CD8-positive, alpha-beta memory T cell (primary cell): ENCODE measurements around the gene SPATA18. TPM values are rescaled to one million over a fixed set of nuclear protein-coding genes. Genes with fewer than 3 reads are reported as not detected.

Experiments
- CTCF ChIA-PET: fragments of 350-600 bp; sonication (Branson Sonifier 250); formaldehyde crosslinking; loops from one replicate; lab custom pipeline; 2021; ENCODE audit warnings: antibody characterized with exemption; lab: Charles Lee
- POLR2A ChIA-PET: fragments of 350-600 bp; sonication (Branson Sonifier 250); formaldehyde crosslinking; loops from one replicate; lab custom pipeline; 2021; ENCODE audit warnings: antibody characterized with exemption; lab: Charles Lee
- DNase-seq, 5 donors: peaks; one replicate each; pipeline versions ENCODE4 v3.0.0 to v3.0.0-alpha.2; 2020 to 2022; ENCODE audit warnings: mixed read lengths in 1 of 5
- H3K27ac ChIP-seq: one replicate; pipeline ENCODE4 v1.7.0; 2013; ENCODE audit warnings: low read depth, mild to moderate bottlenecking, low read length, moderate library complexity
- H3K27me3 ChIP-seq: 2 replicates; pipeline ENCODE4 v1.7.0; 2013; ENCODE audit warnings: low read length, mild to moderate bottlenecking; ENCODE audit not compliant: insufficient read depth, poor library complexity, severe bottlenecking
- H3K36me3 ChIP-seq: 2 replicates; pipeline ENCODE4 v1.7.0; 2013; ENCODE audit warnings: mild to moderate bottlenecking, low read length, moderate library complexity; ENCODE audit not compliant: insufficient read depth
- H3K4me1 ChIP-seq: 2 replicates; pipeline ENCODE4 v1.7.0; 2013; ENCODE audit warnings: mild to moderate bottlenecking, low read length, moderate library complexity; ENCODE audit not compliant: insufficient read depth
- H3K4me3 ChIP-seq: 2 replicates; pipeline ENCODE4 v1.7.0; 2013; ENCODE audit warnings: mild to moderate bottlenecking, low read length
- H3K9me3 ChIP-seq: 2 replicates; pipeline ENCODE4 v1.7.0; 2013; ENCODE audit warnings: mild to moderate bottlenecking, low read length
- H3K27ac Mint-ChIP-seq, 8 donors: one replicate each; pipeline ENCODE4 v1.8.0; 2020 to 2021; ENCODE audit warnings: mixed read lengths in 8 of 8, mild to moderate bottlenecking in 6 of 8, inconsistent platforms in 3 of 8, moderate library complexity in 3 of 8
- H3K27me3 Mint-ChIP-seq, 2 donors: one replicate each; pipeline ENCODE4 v1.8.0; 2020 to 2021; ENCODE audit warnings: mixed read lengths in 2 of 2, mild to moderate bottlenecking in 1 of 2, moderate library complexity in 1 of 2
- H3K36me3 Mint-ChIP-seq, 3 donors: one replicate each; pipeline ENCODE4 v1.8.0; 2020 to 2021; ENCODE audit warnings: mixed read lengths in 3 of 3, inconsistent platforms in 1 of 3, mild to moderate bottlenecking in 1 of 3
- H3K4me1 Mint-ChIP-seq, 3 donors: one replicate each; pipeline ENCODE4 v1.8.0; 2020 to 2021; ENCODE audit warnings: mixed read lengths in 3 of 3, inconsistent platforms in 1 of 3, mild to moderate bottlenecking in 1 of 3
- H3K4me3 Mint-ChIP-seq, 7 donors: one replicate each; pipeline ENCODE4 v1.8.0; 2020 to 2021; ENCODE audit warnings: mixed read lengths in 7 of 7, mild to moderate bottlenecking in 6 of 7, moderate library complexity in 4 of 7, inconsistent platforms in 2 of 7
- H3K9me3 Mint-ChIP-seq, 5 donors: one replicate each; pipeline ENCODE4 v1.8.0; 2020 to 2022; ENCODE audit warnings: mixed read lengths in 5 of 5, mild to moderate bottlenecking in 3 of 5, moderate library complexity in 2 of 5, inconsistent platforms in 1 of 5
- polyA plus RNA-seq: library from polyadenylated mRNA; unstranded; fragments of 300-500 nt; fragmentation: Illumina TruSeq; gene quantifications from one replicate; pipeline ENCODE4 v1.2.3, GENCODE V29; 2021
- total RNA-seq, 2 experiments: library from RNA; stranded (reverse); gene quantifications; one replicate each; pipeline ENCODE4 v1.2.3, GENCODE V29; 2021

Gene SPATA18
- total and polyA plus RNA-seq, 3 experiments from 2014 or later = 0.31 to 0.35 TPM; not detected in 1

- H3K27me3 ChIP-seq = peaks cover 4% of the 10 kb centered on the region
- H3K27ac ChIP-seq = no peak overlapping the region
- H3K36me3 Mint-ChIP-seq = no peaks in the 10 kb centered on the region
- no peak overlapping the region for H3K27ac Mint-ChIP-seq
- no peak overlapping the region for H3K4me3 Mint-ChIP-seq
- CTCF ChIA-PET = no interaction called here
- H3K4me1 Mint-ChIP-seq = peaks cover 5 to 6% (median 5%) of the 10 kb centered on the region in 3 donors
- H3K36me3 ChIP-seq = no peaks in the 10 kb centered on the region
- POLR2A ChIA-PET = no interaction called here
- DNase-seq = no peak
- H3K4me1 ChIP-seq = no peaks in the 10 kb centered on the region
- no peaks in the 10 kb centered on the region for H3K9me3 Mint-ChIP-seq
- no peak overlapping the region for H3K4me3 ChIP-seq
- H3K27me3 Mint-ChIP-seq = peaks cover 12 to 49% of the 10 kb centered on the region in 2 donors
- no peaks in the 10 kb centered on the region for H3K9me3 ChIP-seq
Observed at GRCh38 chr4:52057196-52057595, 6.1 kb downstream of the SPATA18 start.

DNA sequence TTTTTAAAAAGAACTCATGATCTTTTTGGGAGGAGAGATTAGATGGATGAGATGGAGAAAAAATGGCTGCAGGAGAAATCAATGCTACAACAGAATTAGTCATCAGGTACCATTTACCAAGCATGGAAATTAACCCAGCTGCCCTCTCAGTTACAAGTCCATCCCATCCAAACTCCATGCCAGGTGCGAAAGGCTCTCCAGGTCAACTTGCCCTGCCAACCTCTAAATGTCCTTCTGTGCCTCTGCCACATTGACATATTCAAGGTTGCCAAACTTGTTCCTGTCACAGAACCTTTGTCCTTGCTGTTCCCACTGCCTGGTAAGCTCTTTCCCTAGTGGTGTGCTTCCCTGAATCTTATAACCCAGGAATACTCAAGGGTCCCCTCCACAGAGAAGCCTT is 7.2 kb downstream of the SPATA18 start:
- no peaks in the 10 kb centered on the region for H3K4me1 Mint-ChIP-seq
- Histone ChIP-seq H3K27me3 (no peaks in the 10 kb centered on the region), H3K4me3 (no peak overlapping the region), H3K9me3 (no peaks in the 10 kb centered on the region), H3K27ac (no peak overlapping the region), H3K4me1 (no peaks in the 10 kb centered on the region), H3K36me3 (no peaks in the 10 kb centered on the region)
- no peaks in the 10 kb centered on the region for H3K36me3 Mint-ChIP-seq
- POLR2A ChIA-PET = no interaction called here
- H3K4me3 Mint-ChIP-seq = no peak overlapping the region
- H3K27me3 Mint-ChIP-seq = peaks cover 6 to 39% of the 10 kb centered on the region in 2 donors
- H3K9me3 Mint-ChIP-seq = no peaks in the 10 kb centered on the region
- H3K27ac Mint-ChIP-seq = peak overlapping the region in 1 of 8 donors; percentile 59
- DNase-seq = no peak
- CTCF ChIA-PET = no interaction called here

DNA sequence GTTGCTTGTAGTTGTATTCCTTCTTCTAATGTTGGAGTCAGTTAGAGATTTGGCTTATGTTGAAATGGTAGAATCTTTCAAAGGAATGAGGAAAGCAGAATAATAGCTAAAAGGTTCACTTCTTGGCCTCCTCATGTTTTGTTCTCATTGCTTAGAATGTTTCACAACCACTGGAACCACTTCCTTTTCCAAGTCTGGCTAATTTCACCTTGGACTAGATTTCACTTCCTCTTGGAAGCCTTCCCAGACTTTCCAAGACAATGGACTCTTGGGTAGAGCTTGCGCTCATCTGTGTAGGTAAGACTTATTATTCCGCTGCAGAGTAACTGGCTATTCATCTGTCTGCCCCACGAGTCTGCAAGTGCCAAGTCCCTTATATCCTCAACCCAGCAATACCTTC is 8.3 kb downstream of the SPATA18 start:
- no peaks in the 10 kb centered on the region for H3K9me3 ChIP-seq
- Mint-ChIP-seq H3K4me3 (no peak overlapping the region), H3K36me3 (no peaks in the 10 kb centered on the region), H3K4me1 (no peaks in the 10 kb centered on the region), H3K27me3 (peaks cover 3 to 28% of the 10 kb centered on the region in 2 donors), H3K9me3 (no peaks in the 10 kb centered on the region), H3K27ac (no peak overlapping the region)
- POLR2A ChIA-PET = no interaction called here
- DNase-seq = no peak
- no peak overlapping the region for H3K27ac ChIP-seq
- no peak overlapping the region for H3K4me3 ChIP-seq
- H3K36me3 ChIP-seq = no peaks in the 10 kb centered on the region
- no peaks in the 10 kb centered on the region for H3K4me1 ChIP-seq
- H3K27me3 ChIP-seq = no peaks in the 10 kb centered on the region
- CTCF ChIA-PET = no interaction called here

- H3K9me3 ChIP-seq = no peaks in the 10 kb centered on the region
- H3K27me3 ChIP-seq = no peaks in the 10 kb centered on the region
- no peaks in the 10 kb centered on the region for H3K4me1 ChIP-seq
- H3K36me3 Mint-ChIP-seq = no peaks in the 10 kb centered on the region
- no peak overlapping the region for H3K27ac ChIP-seq
- peaks cover 0 to 2% (median 0%) of the 10 kb centered on the region in 5 donors for H3K9me3 Mint-ChIP-seq
- peaks cover 15 to 60% of the 10 kb centered on the region in 2 donors for H3K27me3 Mint-ChIP-seq
- ChIA-PET CTCF (no interaction called here), POLR2A (no interaction called here)
- H3K36me3 ChIP-seq = no peaks in the 10 kb centered on the region
- no peak overlapping the region for H3K4me3 ChIP-seq
- no peak for DNase-seq
- no peak overlapping the region for H3K27ac Mint-ChIP-seq
- no peak overlapping the region for H3K4me3 Mint-ChIP-seq
- no peaks in the 10 kb centered on the region for H3K4me1 Mint-ChIP-seq
Observed at GRCh38 chr4:52069571-52069970, 18.5 kb downstream of the SPATA18 start.

- no peak overlapping the region for H3K4me3 Mint-ChIP-seq
- CTCF ChIA-PET = no interaction called here
- H3K4me1 Mint-ChIP-seq = no peaks in the 10 kb centered on the region
Observed at GRCh38 chr4:52071791-52072546, 20.9 kb downstream of the SPATA18 start.

DNA sequence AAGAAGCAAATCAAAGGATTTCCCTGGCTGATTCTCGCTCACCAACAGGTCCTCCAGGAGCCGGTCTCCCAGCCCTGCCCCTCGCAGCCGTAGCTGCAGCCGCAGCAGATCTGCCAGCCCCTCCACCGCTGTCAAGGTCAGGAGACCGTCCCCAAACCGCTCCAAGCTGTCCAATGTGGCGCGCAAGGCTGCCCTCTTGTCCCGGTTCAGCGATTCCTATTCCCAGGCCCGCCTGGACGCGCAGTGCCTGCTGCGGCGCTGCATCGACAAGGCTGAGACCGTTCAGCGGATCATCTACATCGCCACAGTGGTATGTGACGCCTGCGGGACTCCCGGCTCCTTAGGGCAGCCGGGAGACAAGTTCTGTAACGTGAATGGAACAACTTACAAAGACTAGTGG is 25.6 kb downstream of the SPATA18 start:
- no peak overlapping the region for H3K4me3 ChIP-seq
- H3K9me3 Mint-ChIP-seq = no peaks in the 10 kb centered on the region
- peaks cover 15 to 65% of the 10 kb centered on the region in 2 donors for H3K27me3 Mint-ChIP-seq
- no peak overlapping the region for H3K27ac ChIP-seq
- H3K9me3 ChIP-seq = no peaks in the 10 kb centered on the region
- no peaks in the 10 kb centered on the region for H3K4me1 Mint-ChIP-seq
- no peaks in the 10 kb centered on the region for H3K36me3 ChIP-seq
- H3K4me1 ChIP-seq = no peaks in the 10 kb centered on the region
- no peak for DNase-seq
- H3K27ac Mint-ChIP-seq = no peak overlapping the region
- H3K4me3 Mint-ChIP-seq = peak overlapping the region in 1 of 7 donors; percentile 20
- ChIA-PET POLR2A (no interaction called here), CTCF (no interaction called here)
- no peaks in the 10 kb centered on the region for H3K36me3 Mint-ChIP-seq
- H3K27me3 ChIP-seq = no peaks in the 10 kb centered on the region

More at GRCh38 chr4:52071791-52072546, 20.9 kb downstream of the SPATA18 start:
- H3K27ac Mint-ChIP-seq = no peak overlapping the region
- peaks cover 19 to 64% of the 10 kb centered on the region in 2 donors for H3K27me3 Mint-ChIP-seq
- H3K4me3 ChIP-seq = no peak overlapping the region
- peaks cover 0 to 2% (median 0%) of the 10 kb centered on the region in 5 donors for H3K9me3 Mint-ChIP-seq
- H3K36me3 ChIP-seq = no peaks in the 10 kb centered on the region
- no peaks in the 10 kb centered on the region for H3K27me3 ChIP-seq
- no peaks in the 10 kb centered on the region for H3K4me1 ChIP-seq
- POLR2A ChIA-PET = no interaction called here
- no peaks in the 10 kb centered on the region for H3K36me3 Mint-ChIP-seq
- no peak overlapping the region for H3K27ac ChIP-seq
- no peaks in the 10 kb centered on the region for H3K9me3 ChIP-seq
- DNase-seq = no peak

GRCh38 chr4:52079659-52080058 is 28.6 kb downstream of the SPATA18 start:
- no peaks in the 10 kb centered on the region for H3K27me3 ChIP-seq
- no peaks in the 10 kb centered on the region for H3K4me1 ChIP-seq
- DNase-seq = no peak
- CTCF ChIA-PET = no interaction called here
- no peaks in the 10 kb centered on the region for H3K36me3 ChIP-seq
- Mint-ChIP-seq H3K4me1 (no peaks in the 10 kb centered on the region), H3K36me3 (no peaks in the 10 kb centered on the region), H3K4me3 (no peak overlapping the region), H3K27me3 (peaks cover 6 to 58% of the 10 kb centered on the region in 2 donors), H3K27ac (no peak overlapping the region), H3K9me3 (peaks cover 0 to 3% (median 0%) of the 10 kb centered on the region in 5 donors)
- no peaks in the 10 kb centered on the region for H3K9me3 ChIP-seq
- POLR2A ChIA-PET = no interaction called here
- no peak overlapping the region for H3K27ac ChIP-seq
- H3K4me3 ChIP-seq = no peak overlapping the region

- Histone ChIP-seq H3K27ac (no peak overlapping the region), H3K4me1 (no peaks in the 10 kb centered on the region), H3K36me3 (no peaks in the 10 kb centered on the region), H3K4me3 (no peak overlapping the region), H3K9me3 (no peaks in the 10 kb centered on the region), H3K27me3 (no peaks in the 10 kb centered on the region)
- Mint-ChIP-seq H3K36me3 (no peaks in the 10 kb centered on the region), H3K4me1 (no peaks in the 10 kb centered on the region), H3K4me3 (no peak overlapping the region), H3K27ac (no peak overlapping the region), H3K9me3 (peaks cover 0 to 3% (median 0%) of the 10 kb centered on the region in 5 donors), H3K27me3 (peaks cover under 1 to 46% of the 10 kb centered on the region in 2 donors)
- DNase-seq = no peak
- CTCF ChIA-PET = no interaction called here
- POLR2A ChIA-PET = no interaction called here
Observed at GRCh38 chr4:52081216-52081615, 30.1 kb downstream of the SPATA18 start.
